CD4-positive, alpha-beta memory T cell (primary cell): ENCODE data around the gene KCNE4. TPM values are rescaled to one million over a fixed set of nuclear protein-coding genes. Genes with fewer than 3 reads are reported as not detected.

ENCODE experiments used
- CTCF ChIA-PET: fragments of 350-600 bp; sonication (Branson Sonifier 250); formaldehyde crosslinking; loops from one replicate; lab custom pipeline; 2021; ENCODE audit warnings: inconsistent platforms; ENCODE audit not compliant: partially characterized antibody; lab: Charles Lee
- POLR2A ChIA-PET: fragments of 350-600 bp; sonication (Branson Sonifier 250); formaldehyde crosslinking; loops from one replicate; lab custom pipeline; 2021; ENCODE audit not compliant: partially characterized antibody; lab: Charles Lee
- DNase-seq, 5 donors: peaks; one replicate each; pipeline versions ENCODE4 v3.0.0 to v3.0.0-alpha.2; 2020 to 2022; ENCODE audit warnings: mixed read lengths in 1 of 5
- H3K27ac ChIP-seq: one replicate; pipeline ENCODE4 v1.7.0; 2013; ENCODE audit warnings: low read depth, low read length
- H3K27me3 ChIP-seq: 2 replicates; pipeline ENCODE4 v1.7.0; 2013; ENCODE audit warnings: mild to moderate bottlenecking, low read length, moderate library complexity; ENCODE audit not compliant: insufficient read depth
- H3K36me3 ChIP-seq: 2 replicates; pipeline ENCODE4 v1.7.0; 2013; ENCODE audit warnings: mild to moderate bottlenecking, low read length, moderate library complexity; ENCODE audit not compliant: insufficient read depth
- H3K4me1 ChIP-seq: 2 replicates; pipeline ENCODE4 v1.7.0; 2013; ENCODE audit warnings: mild to moderate bottlenecking, low read length, moderate library complexity; ENCODE audit not compliant: insufficient read depth
- H3K4me3 ChIP-seq, 2 donors: one replicate each; pipeline ENCODE4 v1.7.0; 2013; ENCODE audit warnings: low read length in 2 of 2, mild to moderate bottlenecking in 1 of 2
- H3K9me3 ChIP-seq, 2 donors: one replicate each; pipeline ENCODE4 v1.7.0; 2013; ENCODE audit warnings: low read length in 2 of 2, control low read depth in 1 of 2; ENCODE audit not compliant: control insufficient read depth in 1 of 2
- H3K27ac Mint-ChIP-seq, 7 donors: one replicate each; pipeline ENCODE4 v1.8.0; 2020 to 2021; ENCODE audit warnings: mixed read lengths in 7 of 7, mild to moderate bottlenecking in 6 of 7, inconsistent platforms in 3 of 7, moderate library complexity in 3 of 7
- H3K27me3 Mint-ChIP-seq, 2 donors: one replicate each; pipeline ENCODE4 v1.8.0; 2020 to 2021; ENCODE audit warnings: mixed read lengths in 2 of 2
- H3K36me3 Mint-ChIP-seq, 2 donors: one replicate each; pipeline ENCODE4 v1.8.0; 2020 to 2021; ENCODE audit warnings: mixed read lengths in 2 of 2, inconsistent platforms in 1 of 2, mild to moderate bottlenecking in 1 of 2
- H3K4me1 Mint-ChIP-seq, 4 donors: one replicate each; pipeline ENCODE4 v1.8.0; 2020 to 2021; ENCODE audit warnings: mixed read lengths in 4 of 4, mild to moderate bottlenecking in 1 of 4
- H3K4me3 Mint-ChIP-seq, 8 donors: one replicate each; pipeline ENCODE4 v1.8.0; 2020 to 2021; ENCODE audit warnings: mixed read lengths in 8 of 8, mild to moderate bottlenecking in 7 of 8, moderate library complexity in 6 of 8, inconsistent platforms in 3 of 8
- H3K9me3 Mint-ChIP-seq, 8 donors: one replicate each; pipeline ENCODE4 v1.8.0; 2020 to 2021; ENCODE audit warnings: mixed read lengths in 8 of 8, mild to moderate bottlenecking in 5 of 8, inconsistent platforms in 3 of 8, moderate library complexity in 1 of 8
- intact Hi-C: fragments of 100-400 bp; cut with micrococcal nuclease; formaldehyde crosslinking; loops from one replicate; pipeline ENCODE4 v1.15.1; 2023
- polyA plus RNA-seq, 2 donors: library from polyadenylated mRNA; unstranded; fragments of 300-500 nt; fragmentation: Illumina TruSeq; gene quantifications; one replicate each; pipeline ENCODE4 v1.2.3, GENCODE V29; 2021
- total RNA-seq, 2 experiments: library from RNA; stranded (reverse); gene quantifications; one replicate each; pipeline ENCODE4 v1.2.3, GENCODE V29; 2021

The KCNE4 gene
- total and polyA plus RNA-seq, 4 experiments from 2014 or later: not detected

- ChIA-PET CTCF (no interaction called here), POLR2A (no interaction called here)
- H3K4me1 ChIP-seq: no peaks in the 10 kb centered on the region
- Mint-ChIP-seq H3K27ac (no peak overlapping the region), H3K36me3 (no peaks in the 10 kb centered on the region), H3K27me3 (peaks cover 0 to 6% of the 10 kb centered on the region in 2 donors), H3K4me1 (no peaks in the 10 kb centered on the region), H3K4me3 (no peak overlapping the region), H3K9me3 (peaks cover 0 to 4% (median under 1%) of the 10 kb centered on the region in 8 donors)
- H3K4me3 ChIP-seq: no peak overlapping the region
- H3K27me3 ChIP-seq: no peaks in the 10 kb centered on the region
- no peaks in the 10 kb centered on the region for H3K9me3 ChIP-seq
- no peak overlapping the region for H3K27ac ChIP-seq
- H3K36me3 ChIP-seq: no peaks in the 10 kb centered on the region
- intact Hi-C loops: no loop called here
- DNase-seq: no peak
Measured at GRCh38 chr2:223042284-223042683, 9.7 kb upstream of the KCNE4 start.

- CTCF ChIA-PET: no interaction called here
Measured at GRCh38 chr2:223042704-223043118, 9.3 kb upstream of the KCNE4 start.

GRCh38 chr2:223043164-223043941, 8.6 kb upstream of the KCNE4 start:
- Mint-ChIP-seq H3K4me3 (no peak overlapping the region), H3K9me3 (peaks cover 0 to 4% (median 0%) of the 10 kb centered on the region in 8 donors), H3K4me1 (no peaks in the 10 kb centered on the region), H3K27me3 (peaks cover 0 to 8% of the 10 kb centered on the region in 2 donors), H3K27ac (no peak overlapping the region), H3K36me3 (no peaks in the 10 kb centered on the region)
- no peaks in the 10 kb centered on the region for H3K4me1 ChIP-seq
- H3K27ac ChIP-seq: no peak overlapping the region
- H3K36me3 ChIP-seq: no peaks in the 10 kb centered on the region
- H3K4me3 ChIP-seq: no peak overlapping the region
- no peak for DNase-seq
- H3K27me3 ChIP-seq: no peaks in the 10 kb centered on the region
- ChIA-PET POLR2A (no interaction called here), CTCF (no interaction called here)
- intact Hi-C loops: no loop called here
- no peaks in the 10 kb centered on the region for H3K9me3 ChIP-seq

More at GRCh38 chr2:223042704-223043118, 9.3 kb upstream of the KCNE4 start:
- no peak for DNase-seq
- Mint-ChIP-seq H3K4me1 (no peaks in the 10 kb centered on the region), H3K27ac (no peak overlapping the region), H3K36me3 (no peaks in the 10 kb centered on the region), H3K27me3 (peaks cover 0 to 6% of the 10 kb centered on the region in 2 donors), H3K4me3 (no peak overlapping the region), H3K9me3 (peaks cover 0 to 4% (median 0%) of the 10 kb centered on the region in 8 donors)
- no peaks in the 10 kb centered on the region for H3K27me3 ChIP-seq
- no peaks in the 10 kb centered on the region for H3K9me3 ChIP-seq
- no peak overlapping the region for H3K4me3 ChIP-seq
- intact Hi-C loops: no loop called here
- no peak overlapping the region for H3K27ac ChIP-seq
- no peaks in the 10 kb centered on the region for H3K36me3 ChIP-seq
- no peaks in the 10 kb centered on the region for H3K4me1 ChIP-seq
- POLR2A ChIA-PET: no interaction called here

DNA sequence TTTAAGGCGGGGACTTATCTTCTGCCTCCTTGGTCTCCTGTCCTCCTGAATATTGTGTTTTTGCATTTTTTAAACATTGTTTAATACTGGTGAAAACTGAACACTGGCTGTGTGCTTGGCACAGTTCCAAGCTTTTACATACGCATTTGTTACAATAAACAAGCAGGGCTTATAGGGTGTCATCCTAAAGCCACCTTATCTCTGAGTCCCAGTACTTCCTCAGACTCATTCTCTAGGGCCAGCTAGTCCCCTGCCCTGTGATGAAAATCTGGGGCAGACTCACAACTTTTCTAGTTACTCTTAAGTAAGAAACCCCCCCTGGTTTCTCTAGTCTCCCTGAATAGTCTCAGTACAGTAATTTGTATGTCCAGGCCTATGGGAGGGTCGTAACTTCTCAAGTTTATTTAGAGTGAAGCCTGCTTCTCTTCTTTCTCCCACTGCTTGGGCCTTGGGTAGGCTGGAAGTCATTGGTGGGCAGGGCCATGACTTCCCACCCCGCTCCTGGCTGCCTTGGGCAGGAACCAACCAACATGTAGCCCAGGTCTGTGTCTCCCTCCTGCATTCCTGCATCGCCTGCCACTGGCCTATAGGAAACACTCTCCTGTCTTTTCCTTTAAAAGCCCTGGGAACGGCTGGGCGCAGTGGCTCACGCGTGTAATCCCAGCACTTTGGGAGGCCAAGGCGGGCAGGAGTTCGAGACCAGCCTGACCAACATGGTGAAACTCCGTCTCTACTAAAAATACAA, 7.7 kb upstream of the KCNE4 start:
- POLR2A ChIA-PET: no interaction called here
- Histone ChIP-seq H3K27ac (no peak overlapping the region), H3K9me3 (no peaks in the 10 kb centered on the region), H3K27me3 (no peaks in the 10 kb centered on the region), H3K4me1 (no peaks in the 10 kb centered on the region), H3K4me3 (no peak overlapping the region), H3K36me3 (no peaks in the 10 kb centered on the region)
- CTCF ChIA-PET: no interaction called here
- peaks cover 0 to 4% (median 0%) of the 10 kb centered on the region in 8 donors for H3K9me3 Mint-ChIP-seq
- peaks cover 0 to 8% of the 10 kb centered on the region in 2 donors for H3K27me3 Mint-ChIP-seq
- H3K4me1 Mint-ChIP-seq: no peaks in the 10 kb centered on the region
- H3K27ac Mint-ChIP-seq: no peak overlapping the region
- no peak overlapping the region for H3K4me3 Mint-ChIP-seq
- H3K36me3 Mint-ChIP-seq: no peaks in the 10 kb centered on the region
- no peak for DNase-seq
- intact Hi-C loops: no loop called here

DNA sequence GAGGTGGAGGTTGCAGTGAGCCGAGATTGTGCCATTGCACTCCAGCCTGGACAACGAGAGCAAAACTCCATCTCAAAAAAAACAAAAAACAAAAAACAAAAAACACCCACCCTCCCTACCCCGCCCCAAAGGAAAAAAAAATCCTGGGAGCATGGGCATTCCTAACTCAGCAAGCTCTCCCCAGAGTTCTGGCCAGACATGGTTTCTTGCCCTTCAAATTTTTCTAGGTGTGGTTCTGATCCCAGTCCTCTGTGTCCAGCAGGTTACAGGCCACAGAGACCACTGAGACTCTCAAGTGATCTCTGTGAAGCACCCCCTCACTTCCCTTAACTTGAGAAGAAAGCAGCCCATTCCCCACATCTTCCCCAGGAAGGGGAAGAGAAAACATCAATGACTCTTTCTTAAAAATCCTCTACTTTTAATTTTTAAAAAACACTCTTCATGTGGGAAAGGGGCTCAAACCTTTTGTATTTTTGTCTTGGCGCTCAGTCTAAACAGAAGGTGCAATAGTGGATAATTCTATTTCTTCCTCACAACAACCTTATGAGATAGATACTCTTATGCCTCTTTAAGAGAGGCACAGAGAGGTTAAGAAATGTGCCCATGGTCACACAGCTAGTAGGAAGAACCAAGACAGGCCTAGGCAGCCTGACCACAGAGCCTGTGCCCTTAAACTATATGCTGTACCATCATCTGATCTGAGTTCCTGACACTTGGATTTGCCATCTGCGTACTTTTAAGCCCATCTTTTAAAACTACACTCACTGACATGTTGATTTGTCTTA, 6.9 kb upstream of the KCNE4 start:
- Mint-ChIP-seq H3K4me1 (no peaks in the 10 kb centered on the region), H3K36me3 (no peaks in the 10 kb centered on the region), H3K27me3 (peaks cover under 1 to 8% of the 10 kb centered on the region in 2 donors), H3K4me3 (peak overlapping the region in 1 of 8 donors; percentile 18), H3K27ac (no peak overlapping the region), H3K9me3 (peaks cover 0 to 4% (median 0%) of the 10 kb centered on the region in 8 donors)
- Histone ChIP-seq H3K36me3 (no peaks in the 10 kb centered on the region), H3K4me1 (no peaks in the 10 kb centered on the region), H3K27ac (no peak overlapping the region), H3K4me3 (no peak overlapping the region), H3K9me3 (no peaks in the 10 kb centered on the region), H3K27me3 (no peaks in the 10 kb centered on the region)
- ChIA-PET POLR2A (no interaction called here), CTCF (no interaction called here)
- no peak for DNase-seq
- intact Hi-C loops: no loop called here

GRCh38 chr2:223046470-223047040, 5.4 kb upstream of the KCNE4 start:
- no peak for DNase-seq
- Mint-ChIP-seq H3K36me3 (no peaks in the 10 kb centered on the region), H3K4me1 (no peaks in the 10 kb centered on the region), H3K9me3 (peaks cover 0 to 4% (median 0%) of the 10 kb centered on the region in 8 donors), H3K27ac (no peak overlapping the region), H3K4me3 (no peak overlapping the region), H3K27me3 (peaks cover 8 to 11% of the 10 kb centered on the region in 2 donors)
- ChIA-PET POLR2A (no interaction called here), CTCF (no interaction called here)
- intact Hi-C loops: no loop called here
- Histone ChIP-seq H3K27me3 (no peaks in the 10 kb centered on the region), H3K4me3 (no peak overlapping the region), H3K9me3 (no peaks in the 10 kb centered on the region), H3K36me3 (no peaks in the 10 kb centered on the region), H3K27ac (no peak overlapping the region), H3K4me1 (no peaks in the 10 kb centered on the region)
